Liver (tissue), 3 donors: ENCODE results near the gene MTA3.

Experiments used
- FOXA1 ChIP-seq: IDR thresholded peaks from 2 replicates; pipeline ENCODE4 v1.6.1; 2016; ENCODE audit warnings: antibody characterized with exemption
- MAX ChIP-seq: IDR thresholded peaks from 2 replicates; pipeline ENCODE4 v1.6.1; 2016; ENCODE audit warnings: antibody characterized with exemption
- RAD21 ChIP-seq, 2 donors: IDR thresholded peaks; 2 replicates each; pipeline ENCODE4 v1.6.1; 2016; ENCODE audit warnings: antibody characterized with exemption in 2 of 2, mild to moderate bottlenecking in 2 of 2
- SP1 ChIP-seq: IDR thresholded peaks from 2 replicates; pipeline ENCODE4 v1.6.1; 2018; ENCODE audit warnings: antibody characterized with exemption, mild to moderate bottlenecking
- TF ChIP-seq, protein P1 (sequence below): fragments of 150-350 bp; IDR thresholded peaks from 2 replicates; pipeline ENCODE4 v1.5.1; 2017; ENCODE audit warnings: improper control_type of control experiment, low read depth, low read length; ENCODE audit not compliant: missing input control
- donor health status: healthy.
- donor health status: healthy.

- TF ChIP-seq, protein P1, sequence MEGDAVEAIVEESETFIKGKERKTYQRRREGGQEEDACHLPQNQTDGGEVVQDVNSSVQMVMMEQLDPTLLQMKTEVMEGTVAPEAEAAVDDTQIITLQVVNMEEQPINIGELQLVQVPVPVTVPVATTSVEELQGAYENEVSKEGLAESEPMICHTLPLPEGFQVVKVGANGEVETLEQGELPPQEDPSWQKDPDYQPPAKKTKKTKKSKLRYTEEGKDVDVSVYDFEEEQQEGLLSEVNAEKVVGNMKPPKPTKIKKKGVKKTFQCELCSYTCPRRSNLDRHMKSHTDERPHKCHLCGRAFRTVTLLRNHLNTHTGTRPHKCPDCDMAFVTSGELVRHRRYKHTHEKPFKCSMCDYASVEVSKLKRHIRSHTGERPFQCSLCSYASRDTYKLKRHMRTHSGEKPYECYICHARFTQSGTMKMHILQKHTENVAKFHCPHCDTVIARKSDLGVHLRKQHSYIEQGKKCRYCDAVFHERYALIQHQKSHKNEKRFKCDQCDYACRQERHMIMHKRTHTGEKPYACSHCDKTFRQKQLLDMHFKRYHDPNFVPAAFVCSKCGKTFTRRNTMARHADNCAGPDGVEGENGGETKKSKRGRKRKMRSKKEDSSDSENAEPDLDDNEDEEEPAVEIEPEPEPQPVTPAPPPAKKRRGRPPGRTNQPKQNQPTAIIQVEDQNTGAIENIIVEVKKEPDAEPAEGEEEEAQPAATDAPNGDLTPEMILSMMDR = no peak
- TF ChIP-seq SP1 = no peak
- TF ChIP-seq FOXA1 = no peak
- no peak for TF ChIP-seq RAD21 (IDR thresholded peaks at IDR 0.05)
- TF ChIP-seq MAX = no peak
Observed at GRCh38 chr2:42804891-42805290, 236.5 kb downstream of the MTA3 start.
